ENCODE results near the gene SIM1. TPM values are rescaled to one million over a fixed set of nuclear protein-coding genes. Genes with fewer than 3 reads are reported as not detected.
A peak's percentile ranks its signal among the peaks of the same experiment; 100 is the strongest.

The SIM1 gene
- polyA plus RNA-seq (2013, experiment 1 of 2; ENCODE audit: insufficient read length): 1.3 TPM
- polyA plus RNA-seq (2013, experiment 2 of 2; ENCODE audit: insufficient read length): 1.4 TPM

DNA sequence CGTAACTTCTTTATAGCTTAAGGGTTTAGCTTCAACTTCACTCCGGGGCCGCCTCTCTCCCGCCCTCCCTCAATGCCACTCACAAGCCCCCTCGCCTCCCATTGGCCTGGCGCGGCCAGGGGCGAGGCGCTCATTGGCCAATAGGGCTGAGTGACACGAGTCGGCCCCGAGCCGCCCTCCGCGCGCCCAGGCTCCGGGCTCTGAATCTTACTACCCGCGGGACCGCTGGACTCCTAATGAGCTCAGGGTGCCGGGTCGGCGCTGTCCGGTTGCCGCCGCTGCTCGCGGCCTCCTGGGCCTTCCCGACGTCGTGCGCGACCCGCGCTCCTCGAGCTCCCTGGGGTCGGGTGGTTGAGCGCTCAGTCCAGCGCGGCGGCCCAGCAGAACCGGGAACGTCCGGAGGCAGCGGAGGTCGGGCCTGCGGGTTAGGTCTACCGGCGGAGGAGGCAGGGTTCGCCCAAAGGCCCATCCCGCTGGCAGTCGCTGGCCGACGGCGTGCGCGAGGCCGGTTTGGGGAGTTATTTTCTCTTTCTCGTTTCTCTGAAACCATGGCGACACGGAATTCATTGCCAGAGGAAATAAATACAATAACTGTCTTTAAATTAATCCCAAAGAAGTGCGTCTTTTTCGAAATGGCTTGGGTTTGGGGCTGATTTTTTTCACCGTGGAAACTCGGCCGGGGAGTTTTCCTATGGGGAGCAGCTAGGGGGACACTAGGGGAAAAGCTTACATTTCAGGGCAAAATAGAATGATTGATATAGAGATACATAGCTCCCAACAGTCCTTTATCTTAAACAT lies at the start of gene SIM1:
TSS of gene SIM1 (minus strand) at position 19 of the 798 bp plus-strand sequence. CDS start 1,453 bp downstream, outside the sequence.
- DNase-seq: peak; percentile 91

DNA sequence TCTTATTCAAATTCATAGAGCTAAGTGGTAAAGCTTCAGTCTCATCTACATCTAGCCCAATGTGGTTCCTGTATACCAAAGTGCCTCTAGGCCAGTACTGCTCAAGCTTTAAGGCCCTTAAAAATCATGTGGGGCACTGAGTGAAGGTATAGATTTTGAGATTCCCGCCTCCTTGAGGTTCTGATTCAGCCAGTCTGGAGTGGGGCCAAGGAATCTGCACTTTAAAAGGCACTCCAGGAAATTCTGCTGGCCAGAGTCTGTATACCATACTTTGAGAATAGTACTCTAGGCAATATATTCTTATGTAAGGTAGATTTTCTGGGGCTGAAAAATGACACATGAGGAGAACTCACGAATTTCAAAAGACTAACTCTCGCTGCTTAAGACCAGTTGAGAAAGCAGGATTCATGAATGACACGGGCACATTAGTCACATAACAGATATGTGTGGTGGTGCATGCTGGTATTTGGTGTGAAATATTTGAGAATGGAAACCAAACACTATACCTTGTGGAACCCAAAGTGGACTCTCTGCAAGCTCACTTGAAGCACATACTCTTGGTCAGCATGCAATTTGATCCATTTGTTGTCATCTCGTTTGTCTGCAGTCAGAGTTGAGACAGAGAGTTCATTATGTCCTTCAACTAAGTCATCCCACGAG lies 47.6 kb upstream of the SIM1 start:
- peak; percentile 66 for DNase-seq

GRCh38 chr6:100509101-100509500 lies 44.4 kb upstream of the SIM1 start:
- DNase-seq: no peak

- peak; percentile 69 for DNase-seq
Observed at GRCh38 chr6:100506651-100507050, 41.9 kb upstream of the SIM1 start.

GRCh38 chr6:100504786-100505737 lies 40.3 kb upstream of the SIM1 start:
- DNase-seq: peak; percentile 77

DNA sequence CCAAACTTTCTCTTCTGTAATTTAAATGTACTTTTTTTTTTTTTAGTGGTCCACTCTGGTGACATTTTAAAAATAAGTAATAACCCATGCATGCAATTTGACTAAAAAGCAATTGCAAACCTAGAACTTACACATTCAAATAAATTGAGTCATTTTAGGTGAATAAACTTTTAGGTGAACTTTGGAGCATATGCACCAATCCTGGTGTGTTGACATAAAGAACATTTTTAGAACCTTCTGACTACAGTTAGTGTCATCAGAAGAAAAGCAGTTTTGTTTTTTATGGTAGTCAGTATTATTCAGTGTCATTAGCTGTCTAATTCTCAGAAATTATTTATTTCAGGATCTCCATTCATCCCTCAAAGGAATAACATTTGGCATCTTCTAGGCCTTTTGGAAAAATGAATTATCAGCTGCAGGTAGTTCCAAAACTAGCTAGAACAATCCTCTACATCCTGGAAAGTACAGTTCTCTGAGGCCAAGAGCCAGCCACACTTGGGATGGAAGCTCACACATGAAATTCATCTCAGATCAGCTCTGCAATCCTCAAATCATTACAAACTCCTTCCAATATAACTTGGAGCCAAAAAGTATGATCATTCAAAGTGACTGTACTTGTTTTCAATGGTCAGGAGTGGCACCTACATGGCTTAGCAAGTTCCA lies 38.5 kb upstream of the SIM1 start:
- DNase-seq: no peak

DNA sequence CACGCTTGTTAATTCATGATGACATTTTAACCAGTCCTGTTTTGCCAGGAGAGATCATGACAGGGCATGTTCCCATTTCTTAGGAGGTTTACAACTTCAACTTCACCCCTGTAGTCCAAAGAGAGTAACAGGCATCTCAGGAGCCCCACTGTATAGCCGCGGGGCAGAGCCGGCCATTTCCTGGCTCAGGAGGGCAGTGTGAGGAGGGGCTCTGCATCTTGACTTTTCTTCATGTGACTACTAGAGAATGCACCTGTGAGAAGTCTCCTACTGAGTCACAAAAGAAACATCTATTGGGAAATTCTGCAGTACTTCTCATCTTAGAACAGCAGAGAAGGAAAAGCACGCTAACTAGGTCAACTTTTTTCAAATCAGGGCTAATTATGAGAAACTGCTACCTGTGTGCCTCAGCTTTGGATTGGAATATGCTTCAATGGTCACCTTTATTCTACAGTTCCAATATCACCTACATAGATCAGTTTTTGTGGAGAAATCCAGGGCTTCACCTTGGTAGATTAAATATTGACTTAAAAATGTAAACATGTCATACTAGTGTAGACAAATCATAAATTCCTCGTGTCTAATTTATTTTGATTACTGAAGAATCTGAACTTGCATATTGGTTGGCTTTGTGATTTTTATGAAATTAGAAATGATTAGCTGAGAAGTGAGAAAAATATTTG lies 28.6 kb upstream of the SIM1 start:
- DNase-seq: no peak

DNA sequence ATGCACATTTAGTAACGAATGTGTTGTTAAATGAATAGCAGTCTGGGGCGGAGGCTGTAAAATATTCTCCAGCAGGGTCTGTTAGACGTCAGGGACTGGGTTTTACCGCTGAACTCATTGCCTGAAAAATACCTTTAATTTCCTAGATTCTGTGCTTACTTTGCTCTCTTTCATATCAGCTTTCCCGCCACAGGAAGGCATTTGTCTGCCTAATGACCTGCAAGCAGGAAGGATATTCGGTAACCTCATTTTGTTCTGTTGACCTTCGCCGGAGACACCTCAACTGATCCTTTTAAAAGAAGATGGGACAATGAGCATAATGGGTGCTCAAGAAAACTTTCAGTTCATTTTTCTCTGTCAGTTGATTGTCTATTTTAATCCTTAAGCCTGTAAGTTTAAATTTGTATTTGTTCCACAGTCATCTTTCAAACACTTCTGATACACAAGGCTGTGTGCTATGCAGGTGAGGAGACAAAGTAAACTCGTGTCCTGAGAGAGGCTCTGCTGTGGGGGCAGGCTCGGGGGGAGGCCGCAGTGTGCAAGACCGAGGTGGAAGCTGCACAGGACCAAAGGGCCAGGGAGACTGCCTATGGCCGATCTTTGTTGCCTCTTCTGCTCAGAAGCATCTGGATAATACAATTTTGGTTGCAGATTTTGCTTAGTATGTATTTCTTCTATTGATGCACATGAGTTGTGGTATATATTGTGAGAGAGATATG lies 27.4 kb upstream of the SIM1 start:
- no peak for DNase-seq

DNA sequence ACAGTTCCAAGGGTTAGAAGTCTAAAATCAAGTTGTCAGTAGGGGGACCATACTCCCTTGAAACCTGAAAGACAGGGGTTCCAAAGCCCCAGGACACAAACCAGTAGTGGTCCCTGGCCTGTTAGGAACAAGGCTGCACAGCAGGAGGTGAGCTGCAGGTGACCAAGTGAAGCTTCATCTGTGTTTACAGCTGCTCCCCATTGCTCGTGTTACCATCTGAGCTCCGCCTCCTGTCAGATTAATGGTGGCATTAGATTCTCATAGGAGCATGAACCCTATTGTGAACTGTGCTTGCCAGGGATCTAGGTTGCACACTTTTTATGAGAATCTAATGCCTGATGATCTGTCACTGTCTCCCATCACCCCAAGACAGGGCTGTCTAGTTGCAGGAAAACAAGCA lies 25.3 kb upstream of the SIM1 start:
- no peak for DNase-seq

- DNase-seq: peak; percentile 74
Observed at GRCh38 chr6:100488244-100488643, 23.5 kb upstream of the SIM1 start.

DNA sequence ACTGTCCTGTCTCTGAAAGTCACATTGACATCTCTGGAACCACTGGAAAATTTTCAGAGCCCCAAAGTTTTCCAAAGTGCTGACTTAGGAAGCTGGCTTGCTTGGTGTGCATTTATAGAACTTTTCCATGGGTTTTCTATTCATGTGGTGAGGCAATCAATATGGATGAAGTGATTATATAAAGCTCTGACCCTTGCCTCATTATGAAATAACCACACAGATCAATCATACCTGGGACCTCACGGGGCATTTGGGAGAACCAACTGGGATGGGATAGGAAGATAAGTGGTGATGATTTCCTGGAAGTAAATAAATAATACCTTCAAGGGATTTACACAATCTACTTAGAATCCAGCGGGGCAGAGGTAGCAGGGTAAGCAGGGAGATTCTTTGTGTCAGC lies 22.9 kb upstream of the SIM1 start:
- DNase-seq: no peak

GRCh38 chr6:100485268-100485667 lies 20.5 kb upstream of the SIM1 start:
- no peak for DNase-seq

DNA sequence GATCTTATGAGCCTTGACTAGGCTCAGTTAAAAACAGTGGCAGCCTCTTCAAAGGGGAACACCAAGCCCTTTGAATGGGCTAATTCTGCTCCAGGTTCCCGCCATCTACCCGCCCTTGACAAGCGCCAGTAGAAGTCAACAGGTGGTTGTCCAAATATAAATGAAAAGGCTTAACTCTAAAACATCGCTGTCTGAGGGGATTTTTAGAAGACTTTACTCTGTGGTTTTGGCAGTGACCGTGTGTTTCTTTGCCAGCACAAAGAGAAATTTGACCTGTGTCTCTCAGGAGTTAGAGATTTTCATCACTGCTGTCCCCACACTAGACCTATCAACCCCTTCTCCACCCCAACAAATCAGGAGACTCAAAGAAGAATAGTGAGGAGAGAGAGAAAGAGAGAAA lies 19.8 kb upstream of the SIM1 start:
- no peak for DNase-seq

GRCh38 chr6:100482698-100483097 lies 18.0 kb upstream of the SIM1 start:
- DNase-seq: no peak

DNA sequence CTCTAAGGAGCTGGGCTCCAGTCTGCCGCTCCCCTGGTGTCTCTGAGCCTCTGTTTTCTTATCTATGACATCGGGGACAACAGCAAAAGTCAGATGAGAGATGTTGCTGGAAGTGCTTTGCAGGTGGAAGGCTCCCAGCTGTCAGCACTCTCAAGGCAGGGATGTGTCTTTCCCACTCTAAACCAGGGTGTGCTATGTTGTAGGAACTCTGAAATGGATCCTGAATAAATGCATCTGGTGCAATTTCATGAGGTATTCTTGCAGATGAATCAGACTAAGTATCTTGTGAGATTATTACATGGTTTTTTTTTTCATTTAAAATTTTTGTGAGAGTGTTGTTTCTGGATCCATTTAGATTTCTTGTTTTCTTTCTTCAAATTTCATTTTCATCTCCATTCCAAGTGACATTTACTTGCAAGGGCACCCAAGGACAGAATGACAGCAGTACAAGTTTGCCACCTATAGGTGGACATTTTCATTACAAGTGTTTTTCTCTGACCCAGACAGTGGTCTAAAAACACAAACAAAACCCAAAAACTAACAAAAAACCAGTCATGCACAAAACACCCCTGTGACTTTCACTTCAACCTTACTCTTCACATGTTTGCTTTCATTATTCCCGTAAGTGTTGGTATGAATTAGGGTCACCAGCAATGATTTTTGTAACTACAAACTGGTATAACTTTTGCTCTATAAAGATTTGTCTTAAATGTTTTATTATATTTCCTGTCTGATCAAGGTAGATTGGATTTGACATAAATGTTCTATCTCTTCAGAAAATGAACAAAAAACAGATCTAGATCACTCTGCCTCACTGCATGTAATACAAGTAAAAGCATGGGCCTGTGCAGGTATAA lies 14.7 kb upstream of the SIM1 start:
- DNase-seq: peak; percentile 45

DNA sequence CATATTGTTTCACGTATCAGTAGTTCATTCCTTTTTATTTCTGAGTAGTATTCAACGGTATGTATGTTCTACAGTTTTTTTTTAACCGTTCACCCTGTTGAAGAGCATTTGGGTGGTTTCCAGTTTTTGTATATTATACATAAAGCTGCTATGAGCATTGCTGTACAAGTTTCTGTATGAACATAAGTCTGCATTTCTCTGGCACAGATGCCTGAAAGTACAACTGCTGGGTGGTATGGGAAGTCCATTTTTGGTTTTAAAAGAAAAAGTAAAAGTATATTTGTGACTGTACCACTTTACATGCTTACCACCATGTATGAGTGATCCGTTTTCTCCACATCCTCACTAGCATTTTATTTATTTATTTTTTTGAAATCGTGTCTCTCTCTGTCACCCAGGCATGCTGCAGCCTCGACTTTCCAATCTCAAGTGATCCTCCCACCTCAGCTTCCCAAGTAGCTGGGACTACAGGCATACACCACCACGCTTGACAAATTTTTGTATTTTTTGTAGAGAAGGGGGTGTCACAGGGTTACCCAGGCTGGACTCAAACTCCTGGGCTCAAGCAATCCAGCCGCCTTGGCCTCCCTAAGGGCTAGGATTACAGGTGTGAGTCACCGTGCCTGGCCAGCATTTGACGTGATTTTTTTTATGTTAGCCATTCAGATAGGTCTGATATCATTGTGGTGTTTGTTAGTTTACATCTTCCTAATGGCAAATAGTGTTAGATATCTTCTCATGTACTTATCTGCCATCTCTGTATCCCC lies 11.0 kb upstream of the SIM1 start:
- DNase-seq: no peak

DNA sequence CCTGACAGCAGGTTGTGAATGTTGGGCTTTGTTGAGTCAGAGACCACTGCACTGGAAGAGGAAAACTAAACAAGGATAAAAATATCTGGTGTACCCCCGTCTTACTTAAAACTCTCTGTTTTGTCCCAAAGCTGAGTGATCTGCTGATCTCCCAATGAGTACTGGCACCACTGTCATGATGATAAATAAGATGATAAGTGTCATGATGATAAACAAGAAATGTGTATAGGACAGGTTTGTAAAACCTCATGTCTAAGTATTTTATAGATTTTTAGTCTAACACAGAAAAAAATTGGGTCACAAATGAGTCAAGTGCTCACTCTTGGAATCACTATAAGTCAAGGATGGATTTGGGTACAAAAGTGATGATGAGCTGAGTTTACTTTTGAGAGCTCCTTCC lies 8.5 kb upstream of the SIM1 start:
- DNase-seq: no peak

DNA sequence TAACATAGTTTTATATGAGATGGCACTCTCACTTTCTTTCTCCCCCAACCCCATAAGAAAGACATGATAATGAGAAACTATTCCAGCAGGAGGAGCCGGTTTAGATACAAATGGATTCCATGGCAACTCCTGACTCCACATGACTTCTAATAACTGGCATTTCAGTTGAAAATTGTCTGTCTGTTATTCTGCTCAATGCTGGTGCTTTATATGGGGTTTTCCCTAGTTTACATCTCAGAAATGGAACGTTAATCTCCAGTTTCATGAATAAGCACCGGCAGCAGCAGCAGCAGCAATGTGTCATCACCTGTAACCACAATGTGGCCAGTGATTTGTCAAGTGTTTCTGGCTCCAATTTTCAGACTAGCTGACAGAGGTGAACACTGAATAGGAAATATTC lies 8.0 kb upstream of the SIM1 start:
- peak; percentile 80 for DNase-seq

All from fibroblast of skin of abdomen (primary cell).